Mesenchymal stem cell (in vitro differentiated cells and primary cell): ENCODE measurements around the gene WSCD1.

Experiments
- DNase-seq: peaks from one replicate; pipeline ENCODE4 v3.0.0-alpha.2; 2013
- H2AFZ ChIP-seq: one replicate; pipeline ENCODE4 v1.6.1; 2013; ENCODE audit warnings: low read depth, mild to moderate bottlenecking, control low read depth, inconsistent platforms, low read length, moderate library complexity
- H2AK5ac ChIP-seq: 2 replicates; pipeline ENCODE4 v1.6.1; 2013; ENCODE audit warnings: low read length, moderate library complexity, mild to moderate bottlenecking, inconsistent platforms; ENCODE audit not compliant: severe bottlenecking
- H2BK120ac ChIP-seq: one replicate; pipeline ENCODE4 v1.6.1; 2013; ENCODE audit warnings: low read depth, mild to moderate bottlenecking, inconsistent platforms, low read length, moderate library complexity
- H2BK12ac ChIP-seq, 2 experiments: one replicate each; pipeline ENCODE4 v1.6.1; 2013; ENCODE audit warnings: inconsistent platforms in 2 of 2, low read length in 2 of 2, mild to moderate bottlenecking in 2 of 2, moderate library complexity in 2 of 2, control low read depth in 1 of 2
- H2BK15ac ChIP-seq: one replicate; pipeline ENCODE4 v1.6.1; 2013; ENCODE audit warnings: mild to moderate bottlenecking, low read depth, inconsistent platforms; ENCODE audit not compliant: poor library complexity, severe bottlenecking
- H2BK5ac ChIP-seq: 2 replicates; pipeline ENCODE4 v1.6.1; 2013; ENCODE audit warnings: low read depth, mild to moderate bottlenecking, low read length, control low read depth, inconsistent platforms; ENCODE audit not compliant: poor library complexity, severe bottlenecking
- H3K14ac ChIP-seq, 2 experiments: one replicate each; pipeline ENCODE4 v1.6.1; 2013; ENCODE audit warnings: inconsistent platforms in 2 of 2, low read length in 2 of 2, control low read depth in 1 of 2, mild to moderate bottlenecking in 1 of 2, moderate library complexity in 1 of 2
- H3K18ac ChIP-seq, 2 experiments: one replicate each; pipeline ENCODE4 v1.6.1; 2013; ENCODE audit warnings: inconsistent platforms in 2 of 2, low read length in 2 of 2, control low read depth in 1 of 2, low read depth in 1 of 2, mild to moderate bottlenecking in 1 of 2
- H3K23ac ChIP-seq, 2 experiments: one replicate each; pipeline ENCODE4 v1.6.1; 2013; ENCODE audit warnings: inconsistent platforms in 2 of 2, low read length in 2 of 2, mild to moderate bottlenecking in 2 of 2, moderate library complexity in 2 of 2, control low read depth in 1 of 2
- H3K27ac ChIP-seq: 2 replicates; pipeline ENCODE4 v1.5.1; 2013; ENCODE audit warnings: mild to moderate bottlenecking, moderate library complexity, low read length, control low read depth, inconsistent platforms; ENCODE audit not compliant: poor library complexity, severe bottlenecking
- H3K27me3 ChIP-seq, 2 experiments: 2 replicates each; pipeline versions ENCODE4 v1.6.1 to v1.7.0; 2013; ENCODE audit warnings: low read length in 2 of 2, mild to moderate bottlenecking in 2 of 2, moderate library complexity in 2 of 2, control low read depth in 1 of 2, inconsistent platforms in 1 of 2; ENCODE audit not compliant: control insufficient read depth in 1 of 2, insufficient read depth in 1 of 2
- H3K36me3 ChIP-seq, 2 experiments: 2 replicates each; pipeline versions ENCODE4 v1.6.1 to v1.7.0; 2013; ENCODE audit warnings: low read length in 2 of 2, control low read depth in 1 of 2, inconsistent platforms in 1 of 2, low read depth in 1 of 2, mild to moderate bottlenecking in 1 of 2; ENCODE audit not compliant: insufficient read depth in 2 of 2, control insufficient read depth in 1 of 2
- H3K4ac ChIP-seq, 2 experiments: one replicate each; pipeline ENCODE4 v1.6.1; 2013; ENCODE audit warnings: inconsistent platforms in 2 of 2, low read length in 2 of 2, mild to moderate bottlenecking in 2 of 2, moderate library complexity in 2 of 2, control low read depth in 1 of 2, low read depth in 1 of 2
- H3K4me1 ChIP-seq: 2 replicates; pipeline ENCODE4 v1.6.1; 2013; ENCODE audit warnings: low read depth, low read length, control low read depth; ENCODE audit not compliant: control insufficient read depth, insufficient read depth
- H3K4me2 ChIP-seq: 2 replicates; pipeline ENCODE4 v1.6.1; 2013; ENCODE audit warnings: low read length, mild to moderate bottlenecking, inconsistent platforms; ENCODE audit not compliant: poor library complexity, severe bottlenecking
- H3K4me3 ChIP-seq, 2 experiments: 2 replicates each; pipeline versions ENCODE4 v1.5.1 to v1.7.0; 2013; ENCODE audit warnings: low read length in 2 of 2, mild to moderate bottlenecking in 2 of 2, control low read depth in 1 of 2, low read depth in 1 of 2; ENCODE audit not compliant: insufficient read depth in 1 of 2
- H3K79me1 ChIP-seq: replicated peaks from 2 replicates; pipeline ENCODE4 v1.6.1; 2013; ENCODE audit warnings: mild to moderate bottlenecking, control low read depth, low read length, inconsistent platforms; ENCODE audit not compliant: poor library complexity, severe bottlenecking
- H3K9ac ChIP-seq: 2 replicates; pipeline ENCODE4 v1.7.0; 2013; ENCODE audit warnings: mild to moderate bottlenecking, low read length, moderate library complexity
- H3K9me3 ChIP-seq: 2 replicates; pipeline ENCODE4 v1.7.0; 2013; ENCODE audit warnings: mild to moderate bottlenecking, low read length; ENCODE audit not compliant: control insufficient read depth
- H4K8ac ChIP-seq: one replicate; pipeline ENCODE4 v1.6.1; 2013; ENCODE audit warnings: inconsistent platforms, mild to moderate bottlenecking, low read length, moderate library complexity
- H4K91ac ChIP-seq: one replicate; pipeline ENCODE4 v1.6.1; 2013; ENCODE audit warnings: mild to moderate bottlenecking, low read length, inconsistent platforms
- WGBS: methylation state at CpG from one replicate; pipeline ENCODE4 v1.1.7; 2013; ENCODE audit warnings: mixed read lengths; 5-methylcytosine and 5-hydroxymethylcytosine counted together

Gene WSCD1

DNA sequence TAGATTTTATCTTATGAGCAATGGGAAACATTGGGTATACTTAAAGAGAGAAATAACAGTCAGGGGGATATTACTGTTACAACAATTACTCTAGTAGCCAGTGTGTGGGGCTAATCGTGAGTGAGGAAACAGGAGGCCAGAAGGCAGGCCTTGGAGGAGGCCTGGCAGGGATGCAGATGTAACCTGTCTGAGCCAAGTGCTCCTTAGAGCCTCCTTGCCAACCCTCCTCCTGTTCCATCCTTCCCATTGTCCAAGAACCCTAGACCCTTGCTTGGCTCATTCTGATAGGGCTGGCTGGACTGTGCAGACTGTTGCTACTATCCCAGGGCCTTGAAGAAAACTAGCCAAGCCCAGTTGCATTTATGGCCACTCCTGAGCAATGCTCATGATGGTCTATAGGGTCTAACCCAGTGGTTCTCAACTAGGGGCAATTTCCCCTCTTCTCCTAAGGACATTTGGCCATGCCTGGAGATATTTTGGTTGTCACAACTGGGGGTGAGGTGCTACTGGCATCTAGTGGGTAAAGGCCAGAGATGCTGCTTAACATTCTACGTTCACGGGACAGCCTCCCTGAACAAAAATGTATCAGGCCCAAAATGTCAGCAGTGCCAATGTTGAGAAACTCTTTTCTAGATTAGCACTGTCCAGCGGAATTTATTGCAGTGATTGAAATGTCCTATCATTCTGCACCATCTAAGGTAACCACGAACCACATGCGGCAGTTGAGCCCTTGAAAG is 24.4 kb upstream of the WSCD1 start:
- Histone ChIP-seq H2BK15ac (no peak overlapping the region), H3K4me2 (no peak overlapping the region), H3K14ac (no peak overlapping the region), H2AK5ac (no peak overlapping the region), H3K18ac (no peak overlapping the region), H3K23ac (no peak overlapping the region), H3K4ac (no peak overlapping the region), H3K27ac (no peak overlapping the region), H3K4me3 (no peak overlapping the region), H3K27me3 (peaks cover 0 to 29% of the 10 kb centered on the region in 2 experiments), H2BK120ac (no peak overlapping the region), H3K9me3 (no peaks in the 10 kb centered on the region), H2BK12ac (no peak overlapping the region), H2AFZ (no peak overlapping the region), H2BK5ac (no peak overlapping the region), H4K91ac (no peak overlapping the region), H3K36me3 (no peaks in the 10 kb centered on the region), H4K8ac (no peak overlapping the region), H3K4me1 (peaks cover 10% of the 10 kb centered on the region), H3K9ac (no peak overlapping the region), H3K79me1 (no peaks in the 10 kb centered on the region)
- WGBS, result 95% methylated on average over 5 of the region's 6 CpGs
- DNase-seq, result no peak

DNA sequence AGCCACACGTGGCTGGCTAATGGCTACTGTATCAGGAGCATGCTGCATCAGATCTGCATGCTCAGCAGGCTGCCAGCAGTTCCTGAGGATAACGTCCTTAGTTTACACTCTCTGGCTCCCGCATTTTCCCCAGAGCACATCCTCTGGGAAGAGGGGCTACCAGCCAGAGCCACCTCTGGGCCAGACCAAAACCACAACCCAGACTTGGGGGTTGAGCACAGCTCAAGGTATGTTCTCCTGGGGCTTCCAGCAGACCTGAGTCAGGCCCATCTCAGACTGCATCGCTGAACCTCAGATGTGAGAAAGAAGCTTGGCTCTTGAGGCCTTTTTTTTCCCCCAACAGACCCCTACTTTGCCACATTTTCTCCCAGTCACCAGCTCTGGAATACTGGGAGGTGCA is 23.7 kb upstream of the WSCD1 start:
- Histone ChIP-seq H3K4me2 (no peak overlapping the region), H3K4me3 (no peak overlapping the region), H3K18ac (no peak overlapping the region), H3K9me3 (no peaks in the 10 kb centered on the region), H2AK5ac (peak overlapping the region; percentile 41), H3K4ac (no peak overlapping the region), H3K14ac (no peak overlapping the region), H3K27me3 (peaks cover 0 to 30% of the 10 kb centered on the region in 2 experiments), H2BK120ac (no peak overlapping the region), H2BK15ac (no peak overlapping the region), H3K79me1 (no peaks in the 10 kb centered on the region), H4K91ac (no peak overlapping the region), H3K27ac (no peak overlapping the region), H2BK12ac (no peak overlapping the region), H2AFZ (no peak overlapping the region), H3K4me1 (peaks cover 10% of the 10 kb centered on the region), H3K36me3 (no peaks in the 10 kb centered on the region), H3K23ac (no peak overlapping the region), H3K9ac (no peak overlapping the region), H2BK5ac (no peak overlapping the region), H4K8ac (peak overlapping the region; percentile 16)
- no peak for DNase-seq
- 76% methylated on average over 4 of the region's 4 CpGs for WGBS

DNA sequence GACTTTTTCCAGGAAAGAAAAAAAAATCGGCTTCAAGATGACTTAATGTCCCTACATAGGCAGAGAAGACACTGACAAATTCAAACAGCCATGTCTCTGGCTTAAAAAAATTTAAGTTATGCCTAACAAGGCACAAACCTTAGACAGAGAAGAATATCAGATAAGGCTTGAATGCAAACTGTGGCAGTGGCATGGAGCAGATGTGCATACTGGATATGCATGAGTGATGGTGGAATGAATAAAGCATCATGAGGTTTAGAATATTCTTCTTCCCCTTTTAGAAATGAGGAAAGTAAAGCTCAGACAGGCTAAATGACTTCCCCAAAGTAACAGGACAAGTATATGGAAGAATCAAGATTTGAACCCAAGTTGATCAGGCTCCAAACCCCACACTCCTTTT is 23.2 kb upstream of the WSCD1 start:
- H3K36me3 ChIP-seq, result no peaks in the 10 kb centered on the region
- H4K8ac ChIP-seq, result no peak overlapping the region
- no peak overlapping the region for H3K9ac ChIP-seq
- H3K27ac ChIP-seq, result no peak overlapping the region
- H3K4me3 ChIP-seq, result no peak overlapping the region
- DNase-seq, result no peak
- H3K27me3 ChIP-seq, result peaks cover 0 to 30% of the 10 kb centered on the region in 2 experiments
- H3K4me1 ChIP-seq, result peaks cover 10% of the 10 kb centered on the region
- H3K23ac ChIP-seq, result no peak overlapping the region
- no peaks in the 10 kb centered on the region for H3K79me1 ChIP-seq
- H2BK15ac ChIP-seq, result no peak overlapping the region
- no peak overlapping the region for H2BK12ac ChIP-seq
- no peak overlapping the region for H2AK5ac ChIP-seq
- no peak overlapping the region for H2BK5ac ChIP-seq
- no peak overlapping the region for H3K4me2 ChIP-seq
- H2BK120ac ChIP-seq, result no peak overlapping the region
- no peak overlapping the region for H3K18ac ChIP-seq
- 71% methylated on average over 1 of the region's 1 CpG for WGBS
- no peak overlapping the region for H2AFZ ChIP-seq
- H3K9me3 ChIP-seq, result no peaks in the 10 kb centered on the region
- H4K91ac ChIP-seq, result no peak overlapping the region
- no peak overlapping the region for H3K4ac ChIP-seq
- no peak overlapping the region for H3K14ac ChIP-seq

DNA sequence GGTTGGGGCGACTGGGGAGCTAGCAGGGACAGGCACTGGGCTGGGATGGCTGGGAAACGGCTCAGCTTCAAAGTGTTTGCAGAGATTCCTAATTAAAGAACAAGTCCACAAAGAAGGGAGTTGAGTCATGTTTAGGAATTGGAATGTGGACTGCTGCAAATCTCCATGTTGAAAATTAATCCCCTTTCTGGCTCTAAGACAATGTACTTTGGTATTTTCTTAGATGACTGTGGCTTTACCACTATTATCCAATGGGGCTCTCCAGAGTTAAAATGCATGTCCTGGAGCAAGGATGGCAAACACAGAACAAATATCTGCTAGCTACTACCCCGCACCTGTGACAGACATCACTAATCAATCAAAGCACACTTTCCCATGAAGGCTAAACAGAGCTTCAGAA is 22.2 kb upstream of the WSCD1 start:
- H3K4me2 ChIP-seq, result no peak overlapping the region
- H3K36me3 ChIP-seq, result no peaks in the 10 kb centered on the region
- no peaks in the 10 kb centered on the region for H3K79me1 ChIP-seq
- no peak overlapping the region for H3K18ac ChIP-seq
- no peak overlapping the region for H2AK5ac ChIP-seq
- H2BK5ac ChIP-seq, result no peak overlapping the region
- H3K27ac ChIP-seq, result peak overlapping the region; percentile 62
- no peak overlapping the region for H2BK15ac ChIP-seq
- H3K23ac ChIP-seq, result peak overlapping the region; percentile 29 to 73
- H2AFZ ChIP-seq, result no peak overlapping the region
- no peak overlapping the region for H4K91ac ChIP-seq
- no peak overlapping the region for H3K14ac ChIP-seq
- DNase-seq, result peak; percentile 13
- H3K9ac ChIP-seq, result no peak overlapping the region
- 77% methylated on average over 3 of the region's 3 CpGs for WGBS
- no peak overlapping the region for H3K4ac ChIP-seq
- H3K4me1 ChIP-seq, result peaks cover 10% of the 10 kb centered on the region
- peaks cover 0 to 30% of the 10 kb centered on the region in 2 experiments for H3K27me3 ChIP-seq
- H4K8ac ChIP-seq, result no peak overlapping the region
- no peak overlapping the region for H3K4me3 ChIP-seq
- no peak overlapping the region for H2BK12ac ChIP-seq
- H2BK120ac ChIP-seq, result no peak overlapping the region
- no peaks in the 10 kb centered on the region for H3K9me3 ChIP-seq
